Neural cell (in vitro differentiated cells): ENCODE measurements around the gene STAU1. TPM values are rescaled to one million over a fixed set of nuclear protein-coding genes. Genes with fewer than 3 reads are reported as not detected.

Experiments
- H2AFZ ChIP-seq: fragments of 200-600, 300-800 bp; sonication (generic), shearing (Covaris generic); 2 replicates; pipeline ENCODE4 v1.6.0; 2014; ENCODE audit warnings: low read depth, mild to moderate bottlenecking, antibody characterized with exemption, low read length, moderate library complexity
- H3F3A ChIP-seq: fragments of 200-600 bp; shearing (Covaris generic); 2 replicates; pipeline ENCODE4 v1.6.1; 2016; ENCODE audit warnings: mild to moderate bottlenecking, moderate library complexity, mixed read lengths, antibody characterized with exemption, low read length; ENCODE audit not compliant: insufficient read depth, poor library complexity, severe bottlenecking
- H3K27ac ChIP-seq: fragments of 200-600, 300-800 bp; sonication (generic), shearing (Covaris generic); 2 replicates; pipeline ENCODE4 v1.5.1; 2014; ENCODE audit warnings: mild to moderate bottlenecking, low read length, moderate library complexity
- H3K27me3 ChIP-seq: fragments of 300-800, 200-600 bp; sonication (generic), shearing (Covaris generic); 2 replicates; pipeline ENCODE4 v1.6.0; 2014; ENCODE audit warnings: mild to moderate bottlenecking, low read depth, low read length, moderate library complexity; ENCODE audit not compliant: insufficient read depth
- H3K36me3 ChIP-seq: fragments of 300-800, 200-600 bp; sonication (generic), shearing (Covaris generic); 2 replicates; pipeline ENCODE4 v1.5.1; 2014; ENCODE audit warnings: mild to moderate bottlenecking, antibody characterized with exemption, low read length, moderate library complexity; ENCODE audit not compliant: insufficient read depth
- H3K4me2 ChIP-seq: fragments of 300-800, 200-600 bp; sonication (generic), shearing (Covaris generic); 2 replicates; pipeline ENCODE4 v1.6.0; 2014; ENCODE audit warnings: mild to moderate bottlenecking, low read length
- H3K4me3 ChIP-seq: fragments of 300-800, 200-600 bp; sonication (generic), shearing (Covaris generic); 2 replicates; pipeline ENCODE4 v1.5.1; 2014; ENCODE audit warnings: mild to moderate bottlenecking, low read length, moderate library complexity
- H3K79me2 ChIP-seq: fragments of 200-600 bp; shearing (Covaris generic); replicated peaks from 2 replicates; pipeline ENCODE4 v1.6.0; 2014; ENCODE audit warnings: mild to moderate bottlenecking, low read length, moderate library complexity; ENCODE audit not compliant: insufficient read depth
- H3K9ac ChIP-seq: fragments of 300-800, 200-600 bp; sonication (generic), shearing (Covaris generic); 2 replicates; pipeline ENCODE4 v1.6.1; 2016; ENCODE audit warnings: mild to moderate bottlenecking, low read length, mixed read lengths
- H3K9me2 ChIP-seq: fragments of 200-600 bp; shearing (Covaris generic); 2 replicates; pipeline ENCODE4 v1.6.1; 2016; ENCODE audit warnings: mild to moderate bottlenecking, low read length, mixed read lengths; ENCODE audit not compliant: insufficient read depth
- H3K9me3 ChIP-seq: fragments of 200-600, 300-800 bp; sonication (generic), shearing (Covaris generic); 2 replicates; pipeline ENCODE4 v1.6.1; 2016; ENCODE audit warnings: mild to moderate bottlenecking, mixed run types, low read length, moderate library complexity, mixed read lengths
- H4K20me1 ChIP-seq: fragments of 200-600 bp; shearing (Covaris generic); 2 replicates; pipeline ENCODE4 v1.6.1; 2016; ENCODE audit warnings: mild to moderate bottlenecking, mixed run types; ENCODE audit not compliant: insufficient read depth
- CTCF ChIP-seq: fragments of 450-650 bp; IDR thresholded peaks from 2 replicates; pipeline ENCODE4 v1.5.1; 2014; ENCODE audit warnings: antibody characterized with exemption, mild to moderate bottlenecking, moderate library complexity; ENCODE audit not compliant: poor library complexity, severe bottlenecking
- EP300 ChIP-seq: fragments of 450-650 bp; conservative IDR thresholded peaks from 2 replicates; pipeline ENCODE4 v1.6.1; 2014; ENCODE audit warnings: antibody characterized with exemption, mild to moderate bottlenecking, moderate library complexity; ENCODE audit not compliant: poor library complexity, severe bottlenecking
- EZH2 ChIP-seq: fragments of 200-600, 300-800 bp; shearing (Covaris generic), sonication (generic); IDR thresholded peaks from 2 replicates; pipeline ENCODE4 v1.6.1; 2014; ENCODE audit warnings: antibody characterized with exemption, low read length, borderline replicate concordance, mild to moderate bottlenecking; ENCODE audit not compliant: insufficient read depth, poor library complexity, severe bottlenecking
- MXI1 ChIP-seq: fragments of 450-650 bp; conservative IDR thresholded peaks from 2 replicates; pipeline ENCODE4 v1.6.1; 2014; ENCODE audit warnings: antibody characterized with exemption, mild to moderate bottlenecking; ENCODE audit not compliant: poor library complexity, severe bottlenecking
- POLR2AphosphoS5 ChIP-seq: IDR thresholded peaks from 2 replicates; pipeline ENCODE4 v1.6.1; 2012
- RAD21 ChIP-seq: fragments of 450-650 bp; conservative IDR thresholded peaks from 2 replicates; pipeline ENCODE4 v1.6.1; 2014; ENCODE audit warnings: antibody characterized with exemption, mild to moderate bottlenecking, moderate library complexity
- REST ChIP-seq: IDR thresholded peaks from 2 replicates; pipeline ENCODE4 v1.6.1; 2012; ENCODE audit warnings: borderline replicate concordance
- SMC3 ChIP-seq: fragments of 450-650 bp; conservative IDR thresholded peaks from 2 replicates; pipeline ENCODE4 v1.6.1; 2014; ENCODE audit warnings: antibody characterized with exemption, mild to moderate bottlenecking, moderate library complexity; ENCODE audit not compliant: poor library complexity
- TAF1 ChIP-seq: IDR thresholded peaks from 2 replicates; pipeline ENCODE4 v1.6.1; 2012; ENCODE audit warnings: low read depth
- polyA plus RNA-seq: library from polyadenylated mRNA; depleted of rRNA; stranded (reverse); fragments of >200 nt; gene quantifications from 2 replicates; pipeline ENCODE4 v1.2.3, GENCODE V29; 2014

The STAU1 gene
- polyA plus RNA-seq, 1 donor from 2014 or later, result 43.1 TPM

GRCh38 chr20:49172413-49172812 is 15.7 kb downstream of the STAU1 start:
- H3K79me2 ChIP-seq, result peaks cover 37% of the 10 kb centered on the region
- TF ChIP-seq POLR2AphosphoS5, result no peak
- no peak for TF ChIP-seq REST
- TF ChIP-seq RAD21, result no peak
- TF ChIP-seq EZH2, result no peak
- no peak for TF ChIP-seq SMC3
- no peak for TF ChIP-seq MXI1
- TF ChIP-seq EP300, result no peak
- TF ChIP-seq TAF1, result no peak
- no peak for TF ChIP-seq CTCF

GRCh38 chr20:49171909-49172308 is 16.2 kb downstream of the STAU1 start:
- Histone ChIP-seq H3K27me3 (no peaks in the 10 kb centered on the region), H3K27ac (no peak overlapping the region), H3K36me3 (no peaks in the 10 kb centered on the region), H3K4me3 (no peak overlapping the region), H3K9me3 (no peaks in the 10 kb centered on the region), H3K9me2 (no peaks in the 10 kb centered on the region), H3K79me2 (peaks cover 41% of the 10 kb centered on the region), H3F3A (no peaks in the 10 kb centered on the region), H3K9ac (no peak overlapping the region), H2AFZ (no peak overlapping the region), H4K20me1 (no peaks in the 10 kb centered on the region), H3K4me2 (no peak overlapping the region)
- no peak for TF ChIP-seq RAD21
- TF ChIP-seq SMC3, result no peak
- no peak for TF ChIP-seq POLR2AphosphoS5
- no peak for TF ChIP-seq EZH2
- no peak for TF ChIP-seq REST
- no peak for TF ChIP-seq TAF1
- TF ChIP-seq MXI1, result no peak
- no peak for TF ChIP-seq CTCF
- no peak for TF ChIP-seq EP300

More at GRCh38 chr20:49172413-49172812, 15.7 kb downstream of the STAU1 start:
- H3K4me2 ChIP-seq, result no peak overlapping the region
- no peaks in the 10 kb centered on the region for H3K36me3 ChIP-seq
- H2AFZ ChIP-seq, result no peak overlapping the region
- H3K27me3 ChIP-seq, result no peaks in the 10 kb centered on the region
- no peaks in the 10 kb centered on the region for H4K20me1 ChIP-seq
- no peaks in the 10 kb centered on the region for H3F3A ChIP-seq
- H3K4me3 ChIP-seq, result no peak overlapping the region
- H3K27ac ChIP-seq, result no peak overlapping the region
- no peaks in the 10 kb centered on the region for H3K9me2 ChIP-seq
- H3K9me3 ChIP-seq, result no peaks in the 10 kb centered on the region
- no peak overlapping the region for H3K9ac ChIP-seq
